Testis (tissue), 2 donors: ENCODE results near the gene NFKBIE.

ENCODE experiments used
- CTCF ChIP-seq, 3 experiments: fragments of 450-650 bp in 2 of 3; fragments of 200-600 bp in 1 of 3; sonication (generic) in 1 of 3; IDR thresholded peaks; one replicate each; pipeline ENCODE4 v1.5.1; 2016 to 2019; ENCODE audit warnings: antibody characterized with exemption in 3 of 3, mild to moderate bottlenecking in 2 of 3, moderate library complexity in 1 of 3
- POLR2A ChIP-seq: fragments of 450-650 bp; IDR thresholded peaks from one replicate; pipeline ENCODE4 v1.6.1; 2017; ENCODE audit warnings: antibody characterized with exemption, mild to moderate bottlenecking, moderate library complexity

- TF ChIP-seq CTCF (IDR thresholded peaks at IDR 0.05) (no peak), POLR2A (no peak)
Measured at GRCh38 chr6:44292661-44293365, 27.5 kb upstream of the NFKBIE start.
